Measurements from ENCODE around the gene ETF1.

ETF1 gene

GRCh38 chr5:138533973-138534941 lies 8.8 kb downstream of the ETF1 start:
- peaks cover 8% of the 10 kb centered on the region for H3K79me2 ChIP-seq (ENCODE audit: control insufficient read depth, insufficient read depth, low read length, poor library complexity)
- no peak overlapping the region for H3K14ac ChIP-seq (ENCODE audit: low read length)
- WGBS (ENCODE audit: extremely low coverage, insufficient coverage, insufficient read length) = no CpG with 5 or more reads among the region's 5 CpGs
- H4K12ac ChIP-seq (ENCODE audit: low read depth, low read length) = no peak overlapping the region
- no peak overlapping the region for H3K4me3 ChIP-seq (ENCODE audit: low read depth, low read length)
- H3K4ac ChIP-seq (ENCODE audit: low read depth, low read length) = peak overlapping the region; percentile 81
- H2AK5ac ChIP-seq (ENCODE audit: low read length) = no peak overlapping the region
- no peak overlapping the region for H3K9ac ChIP-seq (ENCODE audit: low read length)
- H3K18ac ChIP-seq (ENCODE audit: low read length) = no peak overlapping the region
- no peak overlapping the region for H2BK120ac ChIP-seq (ENCODE audit: insufficient read depth, low read length, poor library complexity)
- H3K4me2 ChIP-seq (ENCODE audit: low read length) = no peak overlapping the region
- H3K79me1 ChIP-seq (ENCODE audit: low read length) = no peaks in the 10 kb centered on the region
- peaks cover 0 to 2% of the 10 kb centered on the region in 2 experiments for H3K4me1 ChIP-seq (ENCODE audit: control insufficient read depth in 1 of 2, insufficient read depth in 2 of 2, low read length in 2 of 2)
- H3K27ac ChIP-seq (ENCODE audit: low read depth, low read length) = no peak overlapping the region
- H4K8ac ChIP-seq (ENCODE audit: low read depth, low read length) = no peak overlapping the region
- H2BK12ac ChIP-seq (ENCODE audit: low read length) = no peak overlapping the region
- H4K91ac ChIP-seq (ENCODE audit: low read depth, low read length) = no peak overlapping the region
- H2BK5ac ChIP-seq (ENCODE audit: low read depth, low read length, poor library complexity) = no peak overlapping the region
- H3K36me3 ChIP-seq (ENCODE audit: control insufficient read depth in 1 of 2, insufficient read depth in 2 of 2, low read length in 2 of 2) = peaks cover 9 to 14% of the 10 kb centered on the region in 2 experiments
- no peaks in the 10 kb centered on the region for H3K27me3 ChIP-seq (ENCODE audit: insufficient read depth, low read length)
- no peak overlapping the region for H2AFZ ChIP-seq (ENCODE audit: insufficient read depth, low read length, poor library complexity)
- no peak overlapping the region for H3K23ac ChIP-seq (ENCODE audit: low read length)
- no peak for DNase-seq
- no peaks in the 10 kb centered on the region for H3K9me3 ChIP-seq (ENCODE audit: insufficient read depth, low read depth, low read length)

GRCh38 chr5:138529812-138530211 lies 13.2 kb downstream of the ETF1 start:
- no peak overlapping the region for H4K91ac ChIP-seq (ENCODE audit: low read depth, low read length)
- H4K12ac ChIP-seq (ENCODE audit: low read depth, low read length) = no peak overlapping the region
- H2AFZ ChIP-seq (ENCODE audit: insufficient read depth, low read length, poor library complexity) = no peak overlapping the region
- no peak overlapping the region for H3K23ac ChIP-seq (ENCODE audit: low read length)
- no peak overlapping the region for H3K4me3 ChIP-seq (ENCODE audit: low read depth, low read length)
- H3K27me3 ChIP-seq (ENCODE audit: insufficient read depth, low read length) = no peaks in the 10 kb centered on the region
- no peak overlapping the region for H3K18ac ChIP-seq (ENCODE audit: low read length)
- no peak overlapping the region for H3K14ac ChIP-seq (ENCODE audit: low read length)
- H3K9ac ChIP-seq (ENCODE audit: low read length) = no peak overlapping the region
- H3K79me1 ChIP-seq (ENCODE audit: low read length) = no peaks in the 10 kb centered on the region
- H4K8ac ChIP-seq (ENCODE audit: low read depth, low read length) = no peak overlapping the region
- H3K4me2 ChIP-seq (ENCODE audit: low read length) = no peak overlapping the region
- H2AK5ac ChIP-seq (ENCODE audit: low read length) = no peak overlapping the region
- H3K79me2 ChIP-seq (ENCODE audit: control insufficient read depth, insufficient read depth, low read length, poor library complexity) = peaks cover 3% of the 10 kb centered on the region
- H3K4me1 ChIP-seq (ENCODE audit: control insufficient read depth in 1 of 2, insufficient read depth in 2 of 2, low read length in 2 of 2) = peaks cover 0 to 4% of the 10 kb centered on the region in 2 experiments
- H3K36me3 ChIP-seq (ENCODE audit: control insufficient read depth in 1 of 2, insufficient read depth in 2 of 2, low read length in 2 of 2) = peaks cover 7 to 8% of the 10 kb centered on the region in 2 experiments
- H2BK120ac ChIP-seq (ENCODE audit: insufficient read depth, low read length, poor library complexity) = no peak overlapping the region
- H3K9me3 ChIP-seq (ENCODE audit: insufficient read depth, low read depth, low read length) = no peaks in the 10 kb centered on the region
- no peak overlapping the region for H3K4ac ChIP-seq (ENCODE audit: low read depth, low read length)
- H3K27ac ChIP-seq (ENCODE audit: low read depth, low read length) = no peak overlapping the region
- WGBS (ENCODE audit: extremely low coverage, insufficient coverage, insufficient read length) = no CpG with 5 or more reads among the region's 8 CpGs
- DNase-seq = no peak
- no peak overlapping the region for H2BK5ac ChIP-seq (ENCODE audit: low read depth, low read length, poor library complexity)
- H2BK12ac ChIP-seq (ENCODE audit: low read length) = no peak overlapping the region

- no CpG with 5 or more reads among the region's 7 CpGs for WGBS (ENCODE audit: extremely low coverage, insufficient coverage, insufficient read length)
These were observed 14.1 kb downstream of the ETF1 start for GRCh38 chr5:138528744-138529469.

GRCh38 chr5:138528208-138528607 lies 14.8 kb downstream of the ETF1 start:
- WGBS (ENCODE audit: extremely low coverage, insufficient coverage, insufficient read length) = no CpG with 5 or more reads among the region's 1 CpG
- no peak overlapping the region for H3K4me3 ChIP-seq (ENCODE audit: low read depth, low read length)

More at GRCh38 chr5:138528744-138529469, 14.1 kb downstream of the ETF1 start:
- Histone ChIP-seq H2BK12ac (ENCODE audit: low read length) (no peak overlapping the region), H3K23ac (ENCODE audit: low read length) (no peak overlapping the region), H4K91ac (ENCODE audit: low read depth, low read length) (no peak overlapping the region), H2BK120ac (ENCODE audit: insufficient read depth, low read length, poor library complexity) (no peak overlapping the region), H3K27ac (ENCODE audit: low read depth, low read length) (peak overlapping the region; percentile 40), H2BK5ac (ENCODE audit: low read depth, low read length, poor library complexity) (no peak overlapping the region), H3K79me2 (ENCODE audit: control insufficient read depth, insufficient read depth, low read length, poor library complexity) (peaks cover 5% of the 10 kb centered on the region), H2AK5ac (ENCODE audit: low read length) (no peak overlapping the region), H3K9me3 (ENCODE audit: insufficient read depth, low read depth, low read length) (no peaks in the 10 kb centered on the region), H3K4me1 (ENCODE audit: control insufficient read depth in 1 of 2, insufficient read depth in 2 of 2, low read length in 2 of 2) (peaks cover 0 to 8% of the 10 kb centered on the region in 2 experiments), H3K79me1 (ENCODE audit: low read length) (no peaks in the 10 kb centered on the region), H3K14ac (ENCODE audit: low read length) (no peak overlapping the region), H3K9ac (ENCODE audit: low read length) (no peak overlapping the region), H3K4me3 (ENCODE audit: low read depth, low read length) (no peak overlapping the region), H3K18ac (ENCODE audit: low read length) (no peak overlapping the region), H3K4ac (ENCODE audit: low read depth, low read length) (no peak overlapping the region), H3K4me2 (ENCODE audit: low read length) (no peak overlapping the region), H4K12ac (ENCODE audit: low read depth, low read length) (no peak overlapping the region), H3K27me3 (ENCODE audit: insufficient read depth, low read length) (no peaks in the 10 kb centered on the region), H3K36me3 (ENCODE audit: control insufficient read depth in 1 of 2, insufficient read depth in 2 of 2, low read length in 2 of 2) (peaks cover 8 to 9% of the 10 kb centered on the region in 2 experiments), H4K8ac (ENCODE audit: low read depth, low read length) (no peak overlapping the region), H2AFZ (ENCODE audit: insufficient read depth, low read length, poor library complexity) (no peak overlapping the region)
- DNase-seq = no peak

More at GRCh38 chr5:138528208-138528607, 14.8 kb downstream of the ETF1 start:
- Histone ChIP-seq H3K36me3 (ENCODE audit: control insufficient read depth in 1 of 2, insufficient read depth in 2 of 2, low read length in 2 of 2) (peaks cover 7% of the 10 kb centered on the region in 2 experiments), H3K27ac (ENCODE audit: low read depth, low read length) (peak overlapping the region; percentile 48), H2AFZ (ENCODE audit: insufficient read depth, low read length, poor library complexity) (no peak overlapping the region), H3K4me1 (ENCODE audit: control insufficient read depth in 1 of 2, insufficient read depth in 2 of 2, low read length in 2 of 2) (peaks cover 0 to 11% of the 10 kb centered on the region in 2 experiments), H3K79me1 (ENCODE audit: low read length) (no peaks in the 10 kb centered on the region), H3K14ac (ENCODE audit: low read length) (no peak overlapping the region), H4K8ac (ENCODE audit: low read depth, low read length) (no peak overlapping the region), H2AK5ac (ENCODE audit: low read length) (no peak overlapping the region), H2BK120ac (ENCODE audit: insufficient read depth, low read length, poor library complexity) (no peak overlapping the region), H3K27me3 (ENCODE audit: insufficient read depth, low read length) (no peaks in the 10 kb centered on the region), H3K23ac (ENCODE audit: low read length) (no peak overlapping the region), H3K18ac (ENCODE audit: low read length) (no peak overlapping the region), H3K9me3 (ENCODE audit: insufficient read depth, low read depth, low read length) (no peaks in the 10 kb centered on the region), H3K79me2 (ENCODE audit: control insufficient read depth, insufficient read depth, low read length, poor library complexity) (peaks cover 4% of the 10 kb centered on the region), H3K4ac (ENCODE audit: low read depth, low read length) (no peak overlapping the region), H3K9ac (ENCODE audit: low read length) (no peak overlapping the region), H4K91ac (ENCODE audit: low read depth, low read length) (no peak overlapping the region), H2BK5ac (ENCODE audit: low read depth, low read length, poor library complexity) (no peak overlapping the region), H4K12ac (ENCODE audit: low read depth, low read length) (no peak overlapping the region), H3K4me2 (ENCODE audit: low read length) (peak overlapping the region; percentile 46), H2BK12ac (ENCODE audit: low read length) (no peak overlapping the region)
- peak; percentile 52 to 91 for DNase-seq

Measured in trophoblast cell (in vitro differentiated cells and primary cell).